ENCODE data around the gene TENM3.

The TENM3 gene

DNA sequence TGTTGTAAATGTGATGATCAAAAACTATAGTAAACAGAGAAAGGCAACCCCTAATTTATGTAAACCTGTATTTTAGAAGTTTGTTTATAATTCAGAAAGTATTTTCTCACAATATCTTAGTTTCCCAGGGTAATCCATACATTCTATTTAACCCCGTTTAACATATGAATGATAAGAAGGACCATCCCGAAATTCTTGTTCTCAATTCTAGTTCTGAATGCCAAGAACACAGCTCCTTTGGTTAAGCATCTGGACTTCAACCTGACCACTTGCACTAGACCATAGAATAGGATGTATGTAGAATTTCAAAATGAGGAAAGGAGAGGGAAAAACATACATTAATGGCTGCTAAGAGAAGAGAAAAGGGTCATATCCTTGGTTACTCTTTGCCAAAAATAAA lies 227.0 kb downstream of the TENM3 start:
- no peak for DNase-seq

DNA sequence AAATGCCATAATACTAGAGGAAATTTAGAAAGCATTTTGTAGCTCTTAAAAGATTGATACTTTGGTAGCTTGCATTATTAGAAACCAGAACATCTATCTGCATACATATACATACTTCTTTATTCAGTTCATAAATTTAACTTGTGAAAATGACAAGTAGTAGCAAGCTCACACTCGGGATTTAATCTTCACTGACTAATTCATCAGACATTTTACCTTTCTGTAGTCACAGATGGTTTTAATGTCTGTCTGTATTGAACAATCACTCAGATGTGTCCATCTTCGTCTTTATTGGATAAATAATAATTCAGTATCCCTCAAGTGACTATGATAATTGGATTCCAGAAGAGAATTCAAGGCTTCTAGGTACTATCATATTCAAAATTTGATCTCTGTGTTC lies 232.3 kb downstream of the TENM3 start:
- DNase-seq, result no peak

DNA sequence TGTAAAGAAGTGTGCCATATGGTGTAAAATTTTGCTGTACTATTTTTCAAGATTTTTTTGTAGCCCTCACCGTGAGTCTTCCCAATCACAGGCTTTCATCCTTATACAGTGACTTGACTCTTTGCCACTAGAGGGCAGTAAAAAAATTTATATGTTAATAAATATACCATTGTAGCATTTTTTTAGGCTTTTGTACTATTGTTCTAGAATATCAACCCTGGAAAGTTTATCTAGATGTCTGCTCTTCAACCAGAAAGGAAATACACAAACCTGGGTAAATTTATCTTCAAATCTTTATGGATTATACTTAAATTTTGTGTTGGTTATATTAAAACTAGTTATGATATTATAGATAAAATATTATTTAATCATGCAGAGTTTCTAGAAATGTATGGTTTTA lies 235.3 kb downstream of the TENM3 start:
- DNase-seq, result no peak

DNA sequence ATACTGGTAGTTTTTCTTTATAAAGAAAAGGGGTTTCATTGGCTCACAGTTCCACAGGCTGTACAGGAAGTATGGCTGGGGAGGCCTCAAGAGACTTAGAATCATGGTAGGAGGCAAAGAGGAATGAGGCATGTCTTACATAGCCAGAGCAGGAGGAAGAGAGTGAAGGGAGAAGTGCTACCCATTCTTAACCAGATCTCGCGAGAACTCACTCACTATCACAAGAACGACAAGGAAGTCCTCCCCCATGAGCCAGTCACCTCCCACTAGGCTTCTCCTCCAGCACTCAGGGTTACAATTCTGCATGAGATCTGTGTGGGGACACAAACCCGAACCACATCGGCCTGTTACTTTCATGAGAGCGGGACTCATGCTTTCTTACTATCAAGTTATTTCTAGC lies 240.5 kb downstream of the TENM3 start:
- DNase-seq, result no peak

DNA sequence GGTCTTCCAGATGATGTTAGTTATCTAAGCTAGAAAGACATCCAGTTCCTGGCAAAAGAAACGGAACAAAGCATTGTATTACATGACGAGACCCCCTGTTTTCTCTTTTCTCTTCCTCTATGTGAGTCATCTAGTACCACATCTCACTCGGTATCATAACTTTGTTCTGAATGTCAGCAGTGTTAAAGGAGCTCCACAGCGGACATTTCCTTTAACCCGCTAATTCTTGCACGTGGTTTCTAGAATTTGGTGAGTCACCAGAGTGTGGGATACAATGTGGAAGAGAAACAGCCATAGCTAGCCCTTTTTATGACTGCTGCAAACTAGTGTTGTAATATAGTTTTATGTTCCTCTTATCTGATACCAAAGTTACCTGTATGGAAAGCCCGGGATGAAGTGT lies 243.7 kb downstream of the TENM3 start:
- no peak for DNase-seq

DNA sequence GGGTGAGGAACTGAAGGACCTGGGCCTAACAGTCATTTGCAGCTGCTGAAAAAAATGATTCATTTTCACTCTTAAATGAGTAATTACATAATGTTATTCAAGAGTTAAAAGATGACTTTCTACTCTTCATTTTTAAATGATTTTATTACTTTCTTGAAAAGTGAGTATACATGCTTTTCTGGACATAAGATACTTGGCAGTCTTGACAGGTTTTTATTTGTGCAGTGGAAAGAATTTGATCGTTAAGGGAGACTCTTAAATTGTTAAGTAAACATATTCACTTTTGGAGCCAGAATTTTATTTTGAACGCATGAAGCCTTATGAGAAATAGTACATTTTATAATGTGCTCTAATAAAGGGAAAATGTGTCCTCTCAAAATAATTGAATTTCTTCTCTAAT lies 245.7 kb downstream of the TENM3 start:
- DNase-seq, result no peak

DNA sequence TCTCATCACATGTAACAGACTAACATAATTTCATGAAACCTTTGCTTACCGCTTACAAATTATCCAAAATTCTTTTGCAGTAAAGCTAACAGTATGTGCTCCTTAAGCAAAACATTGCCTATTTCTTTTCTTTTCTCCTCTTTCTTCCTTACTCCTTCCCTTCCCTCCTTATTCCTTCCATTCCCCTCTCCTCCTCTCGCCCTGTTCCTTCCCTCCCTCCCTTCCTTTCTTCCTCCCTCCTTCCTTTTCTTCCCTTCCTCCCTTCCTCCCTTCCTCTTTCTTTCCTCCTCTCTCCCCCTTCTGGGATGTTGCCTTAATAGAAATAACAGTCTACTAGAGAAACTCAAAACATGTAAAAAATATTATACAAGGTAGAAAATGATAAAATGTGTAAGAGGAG lies 246.4 kb downstream of the TENM3 start:
- no peak for DNase-seq

DNA sequence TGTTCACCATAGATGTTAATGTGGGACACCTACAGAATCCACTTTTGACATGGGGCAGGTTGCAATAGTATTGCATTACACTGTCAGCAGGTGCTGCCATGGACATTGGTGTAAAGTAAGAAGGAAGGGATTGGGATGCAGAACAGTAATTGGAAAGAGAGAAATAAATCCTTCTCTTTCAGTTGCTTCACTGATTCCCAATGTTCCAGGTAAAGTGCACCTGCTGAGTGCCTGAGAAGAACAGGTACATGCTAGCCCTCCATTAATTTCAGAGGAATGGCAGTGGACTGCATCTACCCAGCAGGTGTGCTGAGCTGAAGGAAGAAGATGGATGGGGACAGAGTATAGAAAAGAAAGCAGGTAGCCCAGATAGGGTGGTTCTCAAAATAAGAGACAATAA lies 248.5 kb downstream of the TENM3 start:
- DNase-seq, result no peak

DNA sequence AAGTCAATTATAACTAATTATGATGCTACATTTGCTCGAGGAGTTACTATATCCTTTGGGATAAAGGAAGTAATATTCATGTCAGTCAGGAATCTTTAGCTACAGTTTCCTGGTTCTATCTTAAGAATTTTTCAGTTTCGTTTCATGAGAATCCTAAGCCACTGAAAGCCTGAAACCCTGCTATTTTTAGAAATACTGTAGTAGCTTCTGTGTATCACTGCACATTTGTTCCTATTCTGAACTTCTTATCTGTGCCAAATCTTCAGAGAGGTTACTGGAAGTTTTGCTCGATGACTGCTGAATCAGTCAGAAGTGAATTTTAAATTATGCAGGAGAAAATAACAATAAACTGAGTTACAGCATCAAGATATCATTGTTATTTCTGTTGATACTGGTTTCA lies 249.2 kb downstream of the TENM3 start:
- DNase-seq, result no peak

DNA sequence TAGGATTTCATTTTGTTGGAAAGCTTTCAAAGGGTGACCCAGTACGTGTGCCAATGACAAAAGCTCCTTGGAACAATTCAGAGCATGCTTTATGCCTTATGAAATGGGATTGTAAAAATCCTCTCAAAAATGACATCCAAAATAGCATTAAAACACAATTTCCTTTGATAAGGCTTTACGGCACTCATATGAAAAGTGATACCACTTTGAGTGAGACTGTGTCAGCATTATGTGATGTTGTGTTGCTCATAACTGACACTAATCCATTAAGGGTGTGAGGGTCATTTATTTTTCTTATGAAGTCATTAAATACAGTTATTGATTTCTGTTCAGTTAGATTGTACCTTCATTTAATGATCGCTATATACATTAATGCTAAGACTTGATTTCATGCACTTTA lies 250.2 kb downstream of the TENM3 start:
- DNase-seq, result no peak

DNA sequence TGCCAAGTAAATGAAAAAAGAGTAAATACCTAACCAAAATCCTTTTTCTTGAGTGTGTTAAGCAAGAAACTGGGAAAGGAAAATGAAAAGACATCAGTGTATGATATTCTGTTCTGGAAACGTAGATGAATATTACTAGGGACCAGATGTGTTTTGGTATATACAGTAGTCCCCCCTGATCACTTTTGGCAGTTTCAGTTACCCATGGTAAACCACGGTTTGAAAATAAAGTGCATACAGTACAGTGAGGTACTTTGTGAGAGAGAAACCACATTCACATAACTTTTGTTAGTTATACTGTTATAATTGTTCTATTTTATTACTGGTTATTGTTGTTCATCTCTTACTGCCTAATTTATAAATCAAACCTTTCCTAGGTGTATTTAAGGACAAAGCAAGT lies 250.9 kb downstream of the TENM3 start:
- no peak for DNase-seq

DNA sequence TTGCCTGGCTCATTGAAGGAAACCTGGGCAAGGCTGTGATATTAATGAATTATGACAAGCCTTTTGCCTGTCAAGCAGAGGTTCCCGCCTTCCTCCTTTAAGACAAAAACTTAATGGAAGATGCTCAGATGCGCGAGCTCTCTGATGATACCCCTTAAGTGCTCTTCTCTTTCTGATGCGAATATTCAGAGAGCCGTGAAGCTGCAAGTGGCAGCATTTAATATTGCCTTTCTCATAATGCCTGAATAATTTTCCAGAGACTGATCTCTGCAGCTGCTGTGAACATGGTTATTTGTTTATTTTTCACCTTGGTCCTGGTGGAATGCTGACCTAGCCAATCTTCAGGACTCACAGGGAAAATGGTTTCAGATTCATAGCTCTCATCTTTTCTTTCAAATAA lies 251.8 kb downstream of the TENM3 start:
- no peak for DNase-seq

DNA sequence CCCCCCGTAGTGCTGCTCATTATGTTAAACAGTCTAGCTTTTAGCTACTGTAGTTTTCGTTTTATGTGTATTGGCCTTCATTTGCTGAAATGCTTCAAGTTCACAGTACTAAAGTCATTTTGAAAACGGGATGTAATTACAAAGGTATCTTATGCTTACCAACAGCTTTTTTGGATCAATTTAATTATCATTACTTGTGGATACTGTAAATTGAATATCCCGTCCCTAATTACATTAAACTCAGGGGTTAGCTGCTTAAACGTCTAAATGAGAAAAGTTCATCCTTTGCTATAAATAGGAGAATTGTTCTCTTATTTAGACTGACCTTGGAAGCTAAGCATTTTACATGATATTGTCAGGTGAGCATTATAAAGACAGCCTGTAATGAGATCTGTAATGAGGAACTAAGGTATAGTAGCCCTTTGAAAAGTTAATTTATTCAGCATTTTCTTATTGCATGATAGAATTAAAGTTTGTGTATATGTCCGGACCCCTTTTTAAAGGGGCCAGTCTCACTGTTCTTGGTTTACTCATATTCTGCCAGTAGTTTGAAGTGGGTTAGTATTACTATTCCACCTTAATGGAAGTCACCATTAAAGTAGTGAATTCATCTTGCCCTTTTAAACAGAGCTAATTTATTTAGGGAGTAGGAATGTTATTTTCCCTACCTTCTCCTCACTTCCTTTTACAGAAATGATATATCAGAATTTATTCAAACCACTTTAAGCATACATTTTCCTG lies 252.6 kb downstream of the TENM3 start:
- DNase-seq, result no peak

DNA sequence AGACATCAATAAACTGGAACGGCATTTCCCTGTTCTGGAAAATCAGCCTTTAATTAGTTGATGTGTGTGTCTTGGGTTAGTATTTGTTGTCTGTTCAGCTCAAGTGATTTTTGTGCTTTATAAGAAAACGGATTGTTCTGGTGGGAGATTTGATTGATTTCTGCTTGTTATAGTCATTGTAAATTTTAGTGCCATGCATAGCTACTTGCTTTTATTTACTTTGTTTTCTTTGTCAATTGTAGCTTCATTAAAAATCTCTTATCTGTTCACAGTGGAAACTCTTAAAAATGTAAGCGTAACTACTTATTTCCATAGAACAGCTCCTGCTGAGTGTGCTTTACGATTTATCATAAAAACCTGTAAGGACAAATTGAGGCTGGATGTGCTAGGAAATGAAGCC lies 253.2 kb downstream of the TENM3 start:
- no peak for DNase-seq

DNA sequence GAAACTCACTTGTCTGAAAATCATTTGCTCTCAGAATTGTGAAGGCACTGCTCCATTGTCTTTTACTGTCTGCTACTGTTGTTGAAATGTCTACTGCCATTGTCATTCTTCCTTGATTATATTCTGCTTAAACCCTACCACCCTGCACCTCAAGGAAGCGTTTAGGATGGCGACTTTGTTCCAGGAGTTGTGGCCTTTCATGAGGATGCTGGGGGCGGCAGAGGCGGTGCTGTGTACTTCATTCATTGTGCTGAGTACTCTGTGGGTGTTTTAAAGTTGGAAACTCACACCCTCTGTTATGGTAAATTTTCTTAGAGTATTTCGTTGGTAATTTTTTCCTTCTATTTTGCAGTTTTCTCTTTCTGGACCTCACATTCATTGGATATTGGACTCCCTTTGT lies 258.9 kb downstream of the TENM3 start:
- no peak for DNase-seq

DNA sequence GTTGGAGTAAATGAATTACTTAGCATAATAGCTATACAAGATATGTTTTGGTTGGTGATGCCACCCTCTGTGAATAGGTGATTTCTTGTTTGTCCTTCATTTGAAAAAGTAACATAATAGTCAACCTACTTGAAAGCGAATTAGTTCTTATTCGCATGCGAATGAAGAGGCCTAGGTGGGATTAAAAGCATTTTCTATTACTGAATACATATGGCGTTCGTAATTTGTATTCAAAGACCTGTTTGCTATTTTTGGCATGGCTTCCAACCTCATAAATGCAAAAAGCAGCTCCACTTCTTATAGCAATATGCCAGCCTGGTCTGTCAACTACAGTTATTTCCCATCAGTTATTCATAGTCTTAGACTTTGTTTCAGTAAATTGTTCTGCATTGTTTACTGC lies 261.3 kb downstream of the TENM3 start:
- DNase-seq, result no peak

DNA sequence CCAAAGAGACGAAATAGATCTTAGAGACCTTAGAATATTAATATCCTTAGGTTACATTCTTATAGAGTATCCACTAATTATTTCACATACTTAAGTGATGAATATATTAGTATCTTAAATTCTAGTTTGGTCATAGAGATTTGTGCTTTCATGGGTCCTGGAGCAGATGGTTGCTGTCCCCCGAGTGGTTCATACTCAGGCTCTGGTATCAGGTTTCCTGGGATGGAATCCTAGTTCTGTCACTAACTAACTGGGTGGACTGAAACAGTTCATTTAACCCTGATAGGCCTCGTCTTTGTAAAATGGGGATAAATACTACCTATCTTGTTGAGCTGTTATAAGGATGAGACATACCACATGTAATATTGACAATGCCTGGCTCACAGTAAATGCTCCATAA lies 264.6 kb downstream of the TENM3 start:
- no peak for DNase-seq

DNA sequence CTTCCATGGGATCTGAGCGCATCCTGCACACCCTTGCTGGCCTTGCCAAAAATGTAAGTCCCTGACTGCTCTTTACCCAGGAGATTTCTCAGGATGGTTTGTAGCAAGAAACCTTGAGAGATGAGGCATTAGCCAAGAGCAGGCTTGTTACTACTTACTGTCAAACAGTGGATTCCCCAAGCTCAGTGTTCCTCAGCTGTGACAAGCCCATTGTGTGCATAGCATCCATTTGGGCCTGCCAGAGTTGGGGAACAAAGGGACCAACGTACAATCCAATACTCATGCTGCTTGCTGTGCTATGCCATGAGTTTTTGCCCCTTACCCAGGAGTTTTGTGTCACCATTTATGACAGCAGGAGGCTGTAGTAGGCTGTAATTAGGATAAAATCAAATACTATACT lies 267.6 kb downstream of the TENM3 start:
- DNase-seq, result no peak

DNA sequence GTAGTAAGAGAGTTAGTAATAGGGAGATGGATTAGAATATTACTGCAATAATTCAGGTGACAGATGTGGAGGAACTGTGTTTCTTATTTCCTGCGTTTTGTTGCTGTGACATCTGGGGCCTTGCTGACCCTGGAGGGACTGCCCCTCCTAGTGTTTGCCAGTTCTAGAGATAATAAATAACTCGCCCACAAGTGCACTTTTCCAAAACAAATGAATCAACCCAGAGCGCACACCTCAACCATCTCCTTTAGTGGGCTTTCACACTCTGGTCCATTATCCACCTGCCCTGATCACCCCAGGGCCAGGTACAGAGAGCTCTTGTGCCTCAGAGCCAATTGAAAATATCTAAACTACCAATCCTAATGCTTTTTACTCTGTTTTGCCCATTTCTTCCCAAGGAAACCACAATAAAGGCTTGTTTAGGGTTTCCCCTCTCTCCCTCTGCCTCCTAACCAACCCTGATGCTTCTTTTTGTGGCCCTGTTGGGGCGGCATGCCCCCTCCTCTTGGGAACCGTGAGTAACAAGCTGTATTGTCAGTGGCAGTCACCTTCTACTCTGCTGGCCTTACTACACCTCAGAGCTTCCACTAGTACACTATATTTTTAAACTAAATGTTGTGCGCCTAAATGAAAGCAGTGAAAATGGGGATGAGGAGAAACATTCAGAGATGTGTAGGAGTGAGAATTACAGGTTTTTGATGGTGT lies 270.5 kb downstream of the TENM3 start:
- DNase-seq, result no peak

DNA sequence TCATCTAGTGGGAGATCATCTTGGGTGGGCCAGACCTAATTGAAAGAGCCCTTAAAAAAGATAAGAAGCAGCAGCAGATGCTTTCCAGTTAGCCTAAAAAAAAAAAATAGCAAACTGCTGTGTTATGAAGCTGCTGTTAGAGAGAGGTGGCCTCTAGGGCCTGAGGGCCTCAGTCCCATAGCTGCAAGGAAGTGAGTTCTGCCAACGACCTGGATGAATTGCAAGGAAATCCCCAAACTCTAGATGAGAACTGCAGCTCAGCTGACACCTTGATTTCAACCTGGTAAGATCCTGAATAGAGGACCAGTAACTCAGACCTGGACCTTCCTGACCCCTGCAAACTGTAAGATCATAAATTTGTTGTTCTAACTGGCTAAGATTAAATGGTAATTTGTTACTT lies 275.2 kb downstream of the TENM3 start:
- no peak for DNase-seq

DNA sequence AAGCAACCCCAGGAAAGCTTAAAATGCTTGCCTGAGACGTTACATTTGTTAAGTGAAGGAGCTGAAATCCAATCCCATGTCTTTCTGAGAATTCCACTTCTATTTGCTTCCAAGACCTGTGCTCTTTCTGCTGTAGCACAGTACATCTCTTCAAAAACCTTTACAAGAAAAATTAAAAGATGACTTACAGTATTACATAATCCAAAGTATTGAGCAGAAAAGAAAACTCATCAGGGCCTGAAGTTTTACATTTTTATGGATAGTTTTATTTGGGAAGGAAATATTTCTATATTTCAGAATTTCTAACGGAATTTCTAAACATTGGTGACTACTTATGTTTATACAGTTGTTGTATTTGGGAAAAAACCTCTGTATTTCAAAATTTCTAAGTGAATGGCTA lies 276.3 kb downstream of the TENM3 start:
- DNase-seq, result no peak

DNA sequence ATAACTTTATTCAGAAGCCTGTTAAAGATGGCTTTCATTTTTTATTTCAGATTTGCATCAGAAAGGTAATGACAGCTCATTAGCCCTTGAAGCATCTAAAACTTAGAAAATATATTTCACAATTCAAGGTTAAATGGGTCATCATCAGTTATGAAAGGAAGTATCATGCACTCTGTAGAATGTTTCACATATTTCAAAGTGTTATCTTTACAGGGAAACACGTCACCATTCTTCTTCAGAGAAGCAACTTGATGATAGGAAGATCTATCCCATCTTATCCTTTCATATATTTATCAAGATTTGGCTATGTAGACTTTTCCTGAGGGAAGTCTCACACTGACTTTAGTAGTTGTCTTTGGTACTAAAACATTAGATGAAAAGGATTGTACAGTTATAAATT lies 277.8 kb downstream of the TENM3 start:
- DNase-seq, result no peak

DNA sequence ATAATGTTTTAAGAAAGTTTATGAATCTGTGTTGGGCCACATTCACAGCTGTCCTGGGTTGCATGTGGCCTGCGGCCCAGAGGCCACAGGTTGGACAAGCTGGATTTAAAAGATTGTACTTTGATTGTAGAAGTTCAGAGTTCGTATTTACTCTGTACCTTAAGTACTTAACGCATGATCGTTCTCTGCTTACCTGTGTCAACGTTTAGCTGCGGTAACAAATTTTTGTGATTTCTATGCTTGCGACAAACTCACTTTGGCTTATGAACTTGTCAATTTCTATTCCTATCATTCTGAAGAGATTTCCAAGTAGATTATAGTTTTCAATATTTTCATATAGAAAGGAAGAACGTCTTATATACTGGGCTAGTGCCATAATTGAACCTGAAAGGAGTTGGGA lies 285.6 kb downstream of the TENM3 start:
- no peak for DNase-seq

DNA sequence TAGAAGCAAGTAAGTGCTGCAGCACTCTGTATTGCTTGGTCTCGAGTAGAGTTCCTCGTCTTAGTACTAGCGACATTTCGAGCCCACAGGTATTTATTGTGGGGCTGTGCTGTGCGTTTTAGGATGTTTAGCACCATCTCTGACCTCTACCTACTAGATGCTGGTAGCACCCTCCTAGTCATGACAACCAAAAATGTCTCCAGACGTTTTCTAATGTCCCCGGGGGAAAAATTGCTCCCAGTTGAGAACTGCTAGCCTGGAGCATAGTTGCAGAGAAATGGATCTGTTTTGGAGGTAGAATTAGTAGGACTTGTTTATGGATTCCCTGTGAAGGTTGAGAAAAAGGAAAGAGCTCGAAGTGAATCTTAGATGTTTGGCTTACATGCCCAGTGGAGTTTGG lies 287.2 kb downstream of the TENM3 start:
- DNase-seq, result no peak

DNA sequence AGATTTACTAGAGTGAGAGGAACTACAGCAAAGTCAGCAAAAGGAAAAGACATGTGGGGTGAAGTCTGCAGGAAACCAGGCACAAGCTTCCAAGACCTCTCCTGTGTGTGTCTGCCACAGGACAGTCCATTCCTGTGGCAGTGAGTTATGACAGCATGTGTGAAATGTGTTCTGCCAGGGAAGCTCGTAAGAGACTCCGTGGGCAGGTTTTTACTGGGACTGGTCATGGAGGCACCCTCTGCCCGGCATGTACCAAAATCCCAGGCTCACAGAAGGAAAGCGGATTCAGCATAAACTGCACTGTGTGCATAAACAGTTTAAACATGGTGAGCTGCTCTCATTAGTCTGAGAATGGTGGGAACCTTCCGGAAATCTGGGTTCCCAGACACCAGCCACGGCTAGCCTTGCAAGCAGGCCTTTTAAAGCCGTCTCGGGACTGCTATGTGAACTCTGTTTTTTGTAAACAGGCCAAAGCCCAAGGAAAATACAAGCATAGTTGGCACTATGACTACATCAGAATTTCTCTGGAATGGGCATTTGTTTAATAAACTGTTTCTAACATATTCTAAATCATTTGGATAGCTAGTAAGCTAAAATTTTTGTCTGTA lies 288.5 kb downstream of the TENM3 start:
- no peak for DNase-seq

All from stimulated activated CD8-positive, alpha-beta memory T cell treated with anti-CD3 and anti-CD28 coated beads, Interleukin-4, amount 100 ng/mL, for 48 hours (primary cell).